Thyroid gland (tissue), 4 donors: Measurements from ENCODE around the gene RPS6KA5. TPM values are rescaled to one million over a fixed set of nuclear protein-coding genes. Genes with fewer than 3 reads are reported as not detected.
"Not testable (repeated sequence)": the region's sequence is repeated elsewhere in the genome, so short reads cannot be mapped to it uniquely, and the experiment has no call there.

Source experiments
- DNase-seq, 2 donors: peaks; one replicate each; pipeline ENCODE4 v3.0.0-alpha.2; 2019
- H3K27ac ChIP-seq, 3 donors: fragments of 200-600 bp; sonication (generic); 1 replicate in 2 of 3; 2 replicates in 1 of 3; pipeline ENCODE4 v1.5.1; 2016 to 2019; ENCODE audit warnings: mild to moderate bottlenecking in 1 of 3, moderate library complexity in 1 of 3
- H3K27me3 ChIP-seq: fragments of 200-600 bp; sonication (generic); one replicate; pipeline ENCODE4 v1.5.1; 2019
- H3K36me3 ChIP-seq, 2 donors: fragments of 200-600 bp; sonication (generic); one replicate each; pipeline ENCODE4 v1.5.1; 2016 to 2019
- H3K4me1 ChIP-seq, 2 donors: fragments of 200-600 bp; sonication (generic); one replicate each; pipeline ENCODE4 v1.5.1; 2017 to 2019
- H3K4me3 ChIP-seq, 3 donors: fragments of 200-600 bp; sonication (generic); replicated peaks in 1 of 3; 1 replicate in 2 of 3; 2 replicates in 1 of 3; pipeline ENCODE4 v1.5.1; 2016; ENCODE audit warnings: mild to moderate bottlenecking in 1 of 3
- H3K9me3 ChIP-seq: fragments of 200-600 bp; sonication (generic); one replicate; pipeline ENCODE4 v1.5.1; 2017
- CTCF ChIP-seq, 6 experiments: fragments of 200-600 bp in 3 of 6; fragments of 450-650 bp in 3 of 6; sonication (generic) in 3 of 6; IDR thresholded peaks; one replicate each; pipeline ENCODE4 v1.5.1; 2016 to 2019; ENCODE audit warnings: antibody characterized with exemption in 6 of 6, mild to moderate bottlenecking in 2 of 6, inconsistent platforms in 1 of 6, moderate library complexity in 1 of 6
- POLR2A ChIP-seq, 2 donors: fragments of 450-650 bp; IDR thresholded peaks; one replicate each; pipeline ENCODE4 v1.6.1; 2017; ENCODE audit warnings: antibody characterized with exemption in 2 of 2, mild to moderate bottlenecking in 2 of 2, moderate library complexity in 1 of 2
- WGBS, 2 donors: methylation state at CpG; one replicate each; pipeline ENCODE4 v1.1.5; 2017; 5-methylcytosine and 5-hydroxymethylcytosine counted together
- intact Hi-C: fragments of 100-400 bp; cut with DNase I; formaldehyde crosslinking; loops from one replicate; pipeline ENCODE4 v1.15.1; 2023
- total RNA-seq, 4 donors: library from RNA; depleted of rRNA; stranded (reverse); fragments of >200 nt; gene quantifications; one replicate each; pipeline ENCODE4 v1.2.3, GENCODE V29; 2016

The RPS6KA5 gene
- total RNA-seq, 4 donors from 2014 or later: 6.4 to 17.4 (median 8.9) TPM

- no peak for DNase-seq
- no peaks in the 10 kb centered on the region for H3K36me3 ChIP-seq
- no peak overlapping the region for H3K27ac ChIP-seq
- H3K9me3 ChIP-seq: no peaks in the 10 kb centered on the region
- 94 to 95% methylated on average over 4 of the region's 4 CpGs for WGBS, 2 donors
- TF ChIP-seq POLR2A (IDR thresholded peaks at IDR 0.05): no peak
- no peak for TF ChIP-seq CTCF (IDR thresholded peaks at IDR 0.05)
- H3K27me3 ChIP-seq: no peaks in the 10 kb centered on the region
- intact Hi-C loops: no loop called here
- H3K4me3 ChIP-seq: no peak overlapping the region
- peaks cover 8 to 13% of the 10 kb centered on the region in 2 donors for H3K4me1 ChIP-seq
Observed at GRCh38 chr14:91031666-91032065, 28.8 kb downstream of the RPS6KA5 start.

- no peak overlapping the region for H3K4me3 ChIP-seq
- TF ChIP-seq CTCF (IDR thresholded peaks at IDR 0.05): no peak
- no peaks in the 10 kb centered on the region for H3K36me3 ChIP-seq
- intact Hi-C loops: no loop called here
- peaks cover 8 to 13% of the 10 kb centered on the region in 2 donors for H3K4me1 ChIP-seq
- DNase-seq: no peak
- 74 to 89% methylated on average over 1 of the region's 1 CpG for WGBS, 2 donors
- H3K9me3 ChIP-seq: no peaks in the 10 kb centered on the region
- no peak overlapping the region for H3K27ac ChIP-seq
- no peaks in the 10 kb centered on the region for H3K27me3 ChIP-seq
Observed at GRCh38 chr14:91029456-91030217, 30.8 kb downstream of the RPS6KA5 start.

- H3K4me1 ChIP-seq: peaks cover 8 to 13% of the 10 kb centered on the region in 2 donors
- H3K27me3 ChIP-seq: no peaks in the 10 kb centered on the region
- H3K4me3 ChIP-seq: no peak overlapping the region
- DNase-seq: no peak
- no peak for TF ChIP-seq CTCF (IDR thresholded peaks at IDR 0.05)
- no peak for TF ChIP-seq POLR2A (IDR thresholded peaks at IDR 0.05)
- H3K9me3 ChIP-seq: no peaks in the 10 kb centered on the region
- intact Hi-C loops: no loop called here
- no peak overlapping the region for H3K27ac ChIP-seq
- no peaks in the 10 kb centered on the region for H3K36me3 ChIP-seq
Observed at GRCh38 chr14:91027561-91027960, 32.9 kb downstream of the RPS6KA5 start.

- H3K27ac ChIP-seq, H3K9me3 ChIP-seq, DNase-seq, intact Hi-C loops, H3K36me3 ChIP-seq, H3K27me3 ChIP-seq, H3K4me1 ChIP-seq: not testable (repeated sequence)
- 78 to 92% methylated on average over 9 of the region's 9 CpGs for WGBS, 2 donors
- peak overlapping the region in 1 of 3 donors; percentile 2 for H3K4me3 ChIP-seq
Observed at GRCh38 chr14:91022622-91023028, 37.8 kb downstream of the RPS6KA5 start.

GRCh38 chr14:91021991-91022621 is 38.3 kb downstream of the RPS6KA5 start:
- Histone ChIP-seq H3K9me3 (no peaks in the 10 kb centered on the region), H3K27ac (no peak overlapping the region), H3K4me1 (no peaks in the 10 kb centered on the region), H3K4me3 (peak overlapping the region in 1 of 3 donors; percentile 2), H3K27me3 (no peaks in the 10 kb centered on the region), H3K36me3 (no peaks in the 10 kb centered on the region)
- TF ChIP-seq POLR2A (IDR thresholded peaks at IDR 0.05): no peak
- TF ChIP-seq CTCF (IDR thresholded peaks at IDR 0.05): no peak
- 96 to 98% methylated on average over 1 of the region's 1 CpG for WGBS, 2 donors
- intact Hi-C loops: no loop called here
- no peak for DNase-seq
